ENCODE results near the gene ATF6.
A peak's percentile ranks its signal among the peaks of the same experiment; 100 is the strongest.

ATF6 gene

GRCh38 chr1:161866241-161866640, 100.1 kb downstream of the ATF6 start:
- TF ChIP-seq, protein P1, sequence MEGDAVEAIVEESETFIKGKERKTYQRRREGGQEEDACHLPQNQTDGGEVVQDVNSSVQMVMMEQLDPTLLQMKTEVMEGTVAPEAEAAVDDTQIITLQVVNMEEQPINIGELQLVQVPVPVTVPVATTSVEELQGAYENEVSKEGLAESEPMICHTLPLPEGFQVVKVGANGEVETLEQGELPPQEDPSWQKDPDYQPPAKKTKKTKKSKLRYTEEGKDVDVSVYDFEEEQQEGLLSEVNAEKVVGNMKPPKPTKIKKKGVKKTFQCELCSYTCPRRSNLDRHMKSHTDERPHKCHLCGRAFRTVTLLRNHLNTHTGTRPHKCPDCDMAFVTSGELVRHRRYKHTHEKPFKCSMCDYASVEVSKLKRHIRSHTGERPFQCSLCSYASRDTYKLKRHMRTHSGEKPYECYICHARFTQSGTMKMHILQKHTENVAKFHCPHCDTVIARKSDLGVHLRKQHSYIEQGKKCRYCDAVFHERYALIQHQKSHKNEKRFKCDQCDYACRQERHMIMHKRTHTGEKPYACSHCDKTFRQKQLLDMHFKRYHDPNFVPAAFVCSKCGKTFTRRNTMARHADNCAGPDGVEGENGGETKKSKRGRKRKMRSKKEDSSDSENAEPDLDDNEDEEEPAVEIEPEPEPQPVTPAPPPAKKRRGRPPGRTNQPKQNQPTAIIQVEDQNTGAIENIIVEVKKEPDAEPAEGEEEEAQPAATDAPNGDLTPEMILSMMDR (conservative IDR thresholded peaks at IDR 0.05; ENCODE audit: low read length): no peak

GRCh38 chr1:161868832-161869231, 102.7 kb downstream of the ATF6 start:
- no peak overlapping the region for H3K4me3 ChIP-seq (ENCODE audit: low read length)
- TF ChIP-seq, protein P1 (conservative IDR thresholded peaks at IDR 0.05; ENCODE audit: low read length): no peak
- DNase-seq (ENCODE audit: low read depth): no peak

More at GRCh38 chr1:161866241-161866640, 100.1 kb downstream of the ATF6 start:
- no peak overlapping the region for H3K4me3 ChIP-seq (ENCODE audit: low read length)
- no peak for DNase-seq (ENCODE audit: low read depth)

GRCh38 chr1:161869291-161869690, 103.2 kb downstream of the ATF6 start:
- no peak overlapping the region for H3K4me3 ChIP-seq (ENCODE audit: low read length)
- TF ChIP-seq, protein P1 (conservative IDR thresholded peaks at IDR 0.05; ENCODE audit: low read length): no peak
- no peak for DNase-seq (ENCODE audit: low read depth)

GRCh38 chr1:161872506-161872905, 106.4 kb downstream of the ATF6 start:
- no peak overlapping the region for H3K4me3 ChIP-seq (ENCODE audit: low read length)
- no peak for DNase-seq (ENCODE audit: low read depth)
- TF ChIP-seq, protein P1 (conservative IDR thresholded peaks at IDR 0.05; ENCODE audit: low read length): no peak

DNA sequence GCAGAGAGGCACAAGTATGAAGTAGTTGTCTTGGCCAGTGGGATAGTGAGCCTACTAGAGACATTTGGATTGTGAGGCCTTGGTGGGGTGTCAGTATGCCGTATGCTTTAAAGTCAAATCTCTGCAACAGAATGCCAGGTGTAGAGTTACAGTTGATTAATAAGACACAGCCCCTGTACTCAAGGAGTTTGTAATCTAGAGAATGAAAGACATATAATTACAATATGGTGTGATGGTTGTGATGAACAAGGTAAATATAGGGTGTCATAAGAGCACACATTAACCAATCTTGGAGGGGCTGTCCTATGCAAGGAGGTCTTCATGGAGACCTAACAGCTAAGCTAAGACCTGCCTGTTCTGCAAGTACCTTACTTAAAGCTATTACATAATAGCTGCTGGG, 113.1 kb downstream of the ATF6 start:
- no peak overlapping the region for H3K4me3 ChIP-seq (ENCODE audit: low read length)
- TF ChIP-seq, protein P1 (conservative IDR thresholded peaks at IDR 0.05; ENCODE audit: low read length): no peak
- DNase-seq (ENCODE audit: low read depth): no peak

DNA sequence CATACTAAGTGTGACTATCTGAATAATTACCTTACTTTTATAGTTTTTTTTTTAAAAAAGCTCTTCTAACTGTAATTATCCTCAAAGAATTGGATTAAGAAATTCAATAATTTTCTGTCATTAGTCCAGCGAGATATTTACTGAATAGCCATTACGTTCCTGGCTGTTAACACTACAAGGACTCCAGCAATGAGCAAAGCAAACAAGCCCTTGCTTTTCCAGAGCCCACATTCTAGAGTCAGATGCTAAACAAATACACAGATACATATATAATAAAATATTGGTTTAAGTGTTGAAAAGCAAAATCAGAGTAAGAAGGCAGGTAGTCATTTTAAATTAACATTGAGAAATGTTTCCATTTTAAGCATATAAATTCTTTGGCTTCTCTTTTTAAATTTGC, 118.4 kb downstream of the ATF6 start:
- no peak overlapping the region for H3K4me3 ChIP-seq (ENCODE audit: low read length)
- TF ChIP-seq, protein P1 (conservative IDR thresholded peaks at IDR 0.05; ENCODE audit: low read length): no peak
- DNase-seq (ENCODE audit: low read depth): no peak

DNA sequence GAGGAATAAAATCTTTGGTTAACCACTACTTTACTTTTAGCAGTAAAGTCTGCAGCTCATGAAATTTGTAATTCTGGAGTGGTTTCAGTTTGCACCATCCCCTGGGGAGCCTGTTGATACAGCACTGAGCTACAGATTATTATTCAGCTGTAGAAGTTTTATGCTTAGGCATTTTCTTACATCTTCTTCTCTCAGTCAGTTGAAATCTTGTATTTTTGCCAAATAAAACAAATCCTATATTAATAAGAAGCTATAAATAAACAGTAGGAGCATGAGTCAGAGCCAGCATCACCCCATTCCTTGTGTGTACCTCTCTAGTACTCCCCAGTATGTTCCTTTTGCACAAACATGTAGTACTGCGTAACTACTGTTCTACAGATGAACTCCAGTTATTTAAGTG, 118.9 kb downstream of the ATF6 start:
- TF ChIP-seq, protein P1 (conservative IDR thresholded peaks at IDR 0.05; ENCODE audit: low read length): no peak
- H3K4me3 ChIP-seq (ENCODE audit: low read length): no peak overlapping the region
- peak; percentile 51 for DNase-seq (ENCODE audit: low read depth)
